Measurements from ENCODE around the gene CDH6. TPM values are rescaled to one million over a fixed set of nuclear protein-coding genes. Genes with fewer than 3 reads are reported as not detected.
"Not testable (repeated sequence)": the region's sequence is repeated elsewhere in the genome, so short reads cannot be mapped to it uniquely, and the experiment has no call there.

Gene CDH6
- total RNA-seq, 4 donors from 2014 or later = 0.13 to 2.5 (median 0.82) TPM

DNA sequence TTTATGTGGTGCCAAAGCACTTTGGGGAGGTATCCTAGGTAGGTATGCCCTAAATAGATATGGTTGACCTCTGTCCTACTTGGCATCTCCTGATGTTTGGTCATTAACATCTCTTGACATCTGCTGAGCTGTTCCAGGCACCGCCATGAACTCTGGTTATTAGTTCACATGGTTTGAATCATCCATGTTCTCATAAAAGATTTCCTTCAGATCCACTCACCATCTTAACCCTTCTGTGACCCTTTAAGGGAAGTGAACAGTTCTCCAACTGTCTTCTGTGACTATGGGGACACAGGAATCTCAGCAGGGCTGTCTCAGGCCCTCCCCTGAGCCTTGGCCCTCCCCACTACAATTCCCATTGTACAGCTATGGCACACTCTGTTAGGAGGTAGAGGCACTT lies 167.7 kb downstream of the CDH6 start:
- no peak for TF ChIP-seq POLR2A (IDR thresholded peaks at IDR 0.05)
- TF ChIP-seq, protein P1, sequence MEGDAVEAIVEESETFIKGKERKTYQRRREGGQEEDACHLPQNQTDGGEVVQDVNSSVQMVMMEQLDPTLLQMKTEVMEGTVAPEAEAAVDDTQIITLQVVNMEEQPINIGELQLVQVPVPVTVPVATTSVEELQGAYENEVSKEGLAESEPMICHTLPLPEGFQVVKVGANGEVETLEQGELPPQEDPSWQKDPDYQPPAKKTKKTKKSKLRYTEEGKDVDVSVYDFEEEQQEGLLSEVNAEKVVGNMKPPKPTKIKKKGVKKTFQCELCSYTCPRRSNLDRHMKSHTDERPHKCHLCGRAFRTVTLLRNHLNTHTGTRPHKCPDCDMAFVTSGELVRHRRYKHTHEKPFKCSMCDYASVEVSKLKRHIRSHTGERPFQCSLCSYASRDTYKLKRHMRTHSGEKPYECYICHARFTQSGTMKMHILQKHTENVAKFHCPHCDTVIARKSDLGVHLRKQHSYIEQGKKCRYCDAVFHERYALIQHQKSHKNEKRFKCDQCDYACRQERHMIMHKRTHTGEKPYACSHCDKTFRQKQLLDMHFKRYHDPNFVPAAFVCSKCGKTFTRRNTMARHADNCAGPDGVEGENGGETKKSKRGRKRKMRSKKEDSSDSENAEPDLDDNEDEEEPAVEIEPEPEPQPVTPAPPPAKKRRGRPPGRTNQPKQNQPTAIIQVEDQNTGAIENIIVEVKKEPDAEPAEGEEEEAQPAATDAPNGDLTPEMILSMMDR (IDR thresholded peaks at IDR 0.05) = no peak
- no peak overlapping the region for H3K4me3 ChIP-seq (ENCODE audit: low read depth, poor library complexity, severe bottlenecking)
- no peak for DNase-seq (ENCODE audit: low spot score in 2 of 2)
- WGBS, 2 donors = 22 to 25% methylated on average over 1 of the region's 1 CpG
- intact Hi-C loops (cut with DNase I; ENCODE audit: low total_unique reads) = no loop called here

DNA sequence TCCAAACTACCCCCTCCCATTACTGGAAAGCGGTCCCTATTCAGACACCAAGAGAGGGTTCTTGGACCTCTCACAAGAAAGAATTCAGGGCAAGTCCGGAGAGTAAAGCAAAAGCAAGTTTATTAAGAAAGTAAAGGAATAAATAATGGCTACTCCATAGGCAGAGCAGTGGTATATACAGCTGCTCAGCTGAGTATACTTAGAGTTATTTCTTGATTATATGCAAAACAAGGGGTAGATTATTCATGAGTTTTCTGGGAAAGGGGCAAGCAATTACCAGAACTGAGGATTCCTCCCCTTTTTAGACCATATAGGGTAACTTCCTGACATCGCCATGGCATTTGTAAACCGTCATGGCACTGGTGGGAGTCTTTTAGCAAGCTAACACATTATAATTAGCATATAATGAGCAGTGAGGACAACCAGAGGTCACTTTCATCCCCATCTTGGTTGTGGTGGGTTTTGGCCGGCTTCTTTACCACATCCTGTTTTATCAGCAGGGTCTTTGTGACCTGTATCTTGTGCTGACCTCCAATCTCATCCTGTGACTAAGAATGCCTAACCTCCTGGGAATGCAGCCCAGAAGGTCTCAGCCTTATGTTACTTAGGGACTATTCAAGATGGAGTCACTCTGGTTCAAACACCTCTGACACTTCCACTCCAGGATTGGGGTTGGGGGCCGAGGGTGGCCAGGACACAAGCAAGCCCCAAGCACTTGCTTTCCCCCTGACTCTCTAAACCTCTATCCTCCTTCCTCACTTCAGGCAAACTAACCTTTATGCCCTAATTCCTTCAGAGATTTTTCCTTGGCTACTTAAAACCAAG lies 168.4 kb downstream of the CDH6 start:
- intact Hi-C loops (cut with DNase I; ENCODE audit: low total_unique reads); DNase-seq (ENCODE audit: low spot score in 2 of 2); H3K4me3 ChIP-seq (ENCODE audit: low read depth, poor library complexity, severe bottlenecking): not testable (repeated sequence)
- 79 to 83% methylated on average over 6 of the region's 6 CpGs for WGBS, 2 donors

DNA sequence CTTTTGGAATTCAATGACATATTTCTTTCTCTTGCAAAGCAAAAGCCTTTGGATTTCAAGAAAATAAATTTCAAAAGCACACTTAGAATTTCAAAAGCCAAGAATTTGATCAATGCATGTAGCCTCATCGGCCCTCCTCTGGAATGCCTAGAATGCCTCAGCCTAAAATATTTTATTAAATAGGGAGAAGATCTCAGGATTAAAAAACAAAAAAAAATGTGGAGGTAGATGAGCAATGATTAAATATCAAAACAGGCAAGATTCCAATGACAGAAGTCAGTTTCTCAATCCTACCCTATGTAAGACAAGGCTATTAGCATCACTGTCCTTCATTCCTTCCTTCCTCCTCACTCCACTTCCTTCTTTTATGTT lies 169.0 kb downstream of the CDH6 start:
- no peak for DNase-seq (ENCODE audit: low spot score in 2 of 2)
- H3K4me3 ChIP-seq (ENCODE audit: low read depth, poor library complexity, severe bottlenecking) = no peak overlapping the region
- TF ChIP-seq, protein P1 (IDR thresholded peaks at IDR 0.05) = no peak
- no peak for TF ChIP-seq POLR2A (IDR thresholded peaks at IDR 0.05)
- WGBS, 2 donors = 78 to 82% methylated on average over 1 of the region's 1 CpG
- intact Hi-C loops (cut with DNase I; ENCODE audit: low total_unique reads) = no loop called here

DNA sequence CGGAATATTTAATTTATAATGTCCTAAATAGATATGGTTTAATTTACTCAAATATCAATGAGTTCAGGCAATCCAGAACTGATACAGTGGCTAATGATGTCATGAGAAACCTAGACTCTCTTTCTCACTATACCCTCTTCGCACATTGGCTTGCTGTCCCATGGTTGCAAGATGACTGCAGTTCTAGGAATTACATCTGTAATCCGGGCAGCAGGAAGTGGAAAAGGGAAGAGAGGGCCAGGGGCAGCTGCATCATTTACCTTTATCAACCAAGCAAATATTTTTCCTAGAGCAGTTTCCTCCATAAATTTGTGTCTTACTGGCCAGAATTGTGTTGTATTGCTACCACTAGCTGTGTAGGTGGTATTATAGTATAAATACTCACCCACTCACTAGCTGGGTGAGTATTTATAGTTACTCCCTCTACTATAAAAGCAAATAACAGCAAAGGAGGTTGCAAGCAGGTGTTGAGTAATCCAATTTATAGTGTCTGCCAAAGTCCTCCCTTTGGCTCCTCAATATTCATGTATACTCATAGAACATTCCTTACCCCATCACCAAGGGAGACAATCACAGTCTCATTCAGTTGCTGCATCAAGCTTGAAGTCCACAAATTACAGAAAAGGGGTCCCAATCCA lies 169.6 kb downstream of the CDH6 start:
- intact Hi-C loops (cut with DNase I; ENCODE audit: low total_unique reads) = no loop called here
- TF ChIP-seq, protein P1 (IDR thresholded peaks at IDR 0.05) = no peak
- TF ChIP-seq POLR2A (IDR thresholded peaks at IDR 0.05) = no peak
- H3K4me3 ChIP-seq (ENCODE audit: low read depth, poor library complexity, severe bottlenecking) = no peak overlapping the region
- no peak for DNase-seq (ENCODE audit: low spot score in 2 of 2)
- WGBS, 2 donors = 69 to 78% methylated on average over 3 of the region's 3 CpGs

DNA sequence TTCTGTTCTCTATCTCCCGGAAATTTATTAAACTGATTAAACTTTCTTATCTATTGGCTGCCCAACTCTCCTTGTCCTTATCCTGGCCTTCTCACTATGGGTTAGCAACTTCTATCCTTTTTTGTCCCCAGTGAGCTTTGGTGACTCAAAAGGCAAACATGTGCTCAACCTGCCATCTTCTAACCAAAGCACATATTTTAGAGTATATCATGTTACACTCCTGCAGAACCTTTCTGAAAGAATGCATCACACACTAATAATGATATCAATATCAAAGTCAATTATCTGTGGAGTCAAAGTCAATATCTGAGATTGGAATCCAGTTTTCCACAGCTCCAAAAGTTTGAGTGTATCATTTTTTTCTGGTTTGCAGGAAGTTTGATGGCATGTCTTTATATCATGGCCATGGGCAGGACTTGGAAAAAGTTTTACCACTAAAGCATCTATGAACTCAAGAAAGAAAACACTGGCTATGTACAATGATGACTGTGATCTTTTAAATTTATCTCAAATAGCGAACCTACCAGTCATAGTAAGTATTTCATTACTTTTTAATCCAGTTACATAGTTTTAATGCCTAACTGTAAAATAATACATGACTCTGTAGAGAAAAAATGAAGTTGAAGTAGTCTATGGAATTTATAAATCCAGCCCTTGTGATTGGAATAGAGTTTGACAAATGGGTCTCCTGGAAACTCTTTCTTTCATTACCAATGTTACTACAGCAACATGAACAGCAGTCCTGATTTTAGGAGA lies 171.6 kb downstream of the CDH6 start:
- 87% methylated on average over 2 of the region's 2 CpGs for WGBS, 2 donors
- no peak for DNase-seq (ENCODE audit: low spot score in 2 of 2)
- intact Hi-C loops (cut with DNase I; ENCODE audit: low total_unique reads) = no loop called here
- TF ChIP-seq, protein P1 (IDR thresholded peaks at IDR 0.05) = no peak
- no peak for TF ChIP-seq POLR2A (IDR thresholded peaks at IDR 0.05)
- no peak overlapping the region for H3K4me3 ChIP-seq (ENCODE audit: low read depth, poor library complexity, severe bottlenecking)

DNA sequence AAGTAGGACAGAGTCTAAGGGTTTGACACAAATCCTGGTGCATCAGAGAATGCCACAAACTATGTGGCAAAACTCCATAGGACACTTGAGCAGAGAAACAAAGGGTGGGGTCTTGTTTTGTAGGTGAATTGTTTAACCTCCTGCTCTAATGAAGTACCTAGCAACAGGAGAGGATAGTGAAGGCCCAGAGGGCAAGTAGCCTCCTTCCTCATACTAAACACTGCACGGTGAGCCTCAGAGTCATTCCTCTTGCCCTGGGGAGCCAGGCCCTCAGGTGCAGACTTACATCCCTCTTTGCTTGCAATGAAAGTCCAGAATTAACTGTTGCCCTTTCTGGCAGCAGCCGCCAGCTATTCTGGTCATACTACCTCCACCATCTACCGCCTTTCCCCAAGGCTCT lies 172.3 kb downstream of the CDH6 start:
- intact Hi-C loops (cut with DNase I; ENCODE audit: low total_unique reads) = no loop called here
- no peak for DNase-seq (ENCODE audit: low spot score in 2 of 2)
- TF ChIP-seq, protein P1 (IDR thresholded peaks at IDR 0.05) = no peak
- no peak for TF ChIP-seq POLR2A (IDR thresholded peaks at IDR 0.05)

More for the DNA sequence above, 172.3 kb downstream of the CDH6 start:
- WGBS, 2 donors = 77 to 85% methylated on average over 3 of the region's 3 CpGs
- H3K4me3 ChIP-seq (ENCODE audit: low read depth, poor library complexity, severe bottlenecking) = no peak overlapping the region

All from lower leg skin (tissue), 4 donors.